Breast epithelium (tissue), 4 donors: Measurements from ENCODE around the gene CIPC. TPM values are rescaled to one million over a fixed set of nuclear protein-coding genes. Genes with fewer than 3 reads are reported as not detected.

Experiments used
- DNase-seq, 2 donors: peaks; one replicate each; pipeline ENCODE4 v3.0.0-alpha.2; 2019; ENCODE audit warnings: low spot score in 2 of 2
- H3K27ac ChIP-seq, 2 donors: fragments of 200-600 bp; sonication (generic) in 1 of 2; one replicate each; pipeline ENCODE4 v1.5.1; 2016 to 2019; ENCODE audit warnings: mild to moderate bottlenecking in 1 of 2
- H3K27me3 ChIP-seq, 2 donors: fragments of 200-600 bp; sonication (generic) in 1 of 2; one replicate each; pipeline versions ENCODE4 v1.5.1 to v1.6.0; 2017 to 2019; ENCODE audit warnings: control low read depth in 1 of 2, mild to moderate bottlenecking in 1 of 2
- H3K36me3 ChIP-seq: fragments of 200-600 bp; one replicate; pipeline ENCODE4 v1.5.1; 2019
- H3K4me1 ChIP-seq, 2 donors: fragments of 200-600 bp; sonication (generic); one replicate each; pipeline ENCODE4 v1.5.1; 2016 to 2019; ENCODE audit warnings: control low read depth in 1 of 2
- H3K4me3 ChIP-seq, 3 donors: fragments of 200-600 bp; sonication (generic); 1 replicate in 2 of 3; 2 replicates in 1 of 3; pipeline ENCODE4 v1.5.1; 2016 to 2019; ENCODE audit warnings: mild to moderate bottlenecking in 3 of 3, moderate library complexity in 2 of 3
- H3K9me3 ChIP-seq, 2 donors: fragments of 200-600 bp; sonication (generic) in 1 of 2; one replicate each; pipeline ENCODE4 v1.5.1; 2016 to 2019; ENCODE audit warnings: control low read depth in 1 of 2
- CTCF ChIP-seq, 3 donors: fragments of 450-650 bp; IDR thresholded peaks; one replicate each; pipeline ENCODE4 v1.5.1; 2016 to 2017; ENCODE audit warnings: antibody characterized with exemption in 3 of 3, mild to moderate bottlenecking in 3 of 3, moderate library complexity in 3 of 3
- POLR2A ChIP-seq: fragments of 450-650 bp; IDR thresholded peaks from one replicate; pipeline ENCODE4 v1.6.1; 2016; ENCODE audit warnings: antibody characterized with exemption, mild to moderate bottlenecking, moderate library complexity
- POLR2AphosphoS5 ChIP-seq, 3 donors: sonication (generic); formaldehyde crosslinking; IDR thresholded peaks; one replicate each; pipeline ENCODE4 v1.6.1; 2017; ENCODE audit warnings: antibody characterized with exemption in 3 of 3
- intact Hi-C: fragments of 100-400 bp; cut with DNase I; formaldehyde crosslinking; loops from one replicate; pipeline ENCODE4 v1.15.1; 2023; ENCODE audit warnings: low total_unique reads
- total RNA-seq, 3 donors: library from RNA; depleted of rRNA; stranded (reverse); fragments of >200 nt; gene quantifications; one replicate each; pipeline ENCODE4 v1.1.0, GENCODE V29; 2016

CIPC gene
- 10 to 100 TPM; 40.6 to 64.8 (median 50.7) TPM for total RNA-seq

- TF ChIP-seq CTCF (IDR thresholded peaks at IDR 0.05) = peak in 2 of 3 donors; percentile 36 to 49
- peak; percentile 67 to 93 (median 79) for TF ChIP-seq POLR2AphosphoS5 (IDR thresholded peaks at IDR 0.05)
- peak; percentile 83 for TF ChIP-seq POLR2A
- Histone ChIP-seq H3K9me3 (no peaks in the 10 kb centered on the region), H3K27me3 (no peaks in the 10 kb centered on the region), H3K27ac (peak within 1 kb of the TSS; percentile 97 to 99), H3K36me3 (no peaks in the 10 kb centered on the region), H3K4me1 (peaks cover 6 to 7% of the 10 kb centered on the region in 2 donors), H3K4me3 (peak within 1 kb of the TSS; percentile 79 to 94 (median 93))
- DNase-seq = peak; percentile 100
- intact Hi-C loops = no loop called here
These were observed at the start of gene CIPC for GRCh38 chr14:77097700-77098528. CIPC (plus strand) TSS chr14:77098258; CDS start chr14:77105709, 7,451 bp downstream.

- peak in 1 of 2 donors; percentile 90 for DNase-seq
- TF ChIP-seq POLR2AphosphoS5 (IDR thresholded peaks at IDR 0.05) (peak in 2 of 3 donors; percentile 13 to 68), POLR2A (no peak)
- Histone ChIP-seq H3K27ac (peak overlapping the region; percentile 82 to 91), H3K4me1 (peaks cover 7 to 12% of the 10 kb centered on the region in 2 donors), H3K36me3 (no peaks in the 10 kb centered on the region), H3K9me3 (no peaks in the 10 kb centered on the region), H3K27me3 (no peaks in the 10 kb centered on the region), H3K4me3 (peak overlapping the region in 1 of 3 donors; percentile 11)
- intact Hi-C loops = loop anchor here (10.0 kb wide), 1 partner anchor 136 kb away; no protein-coding TSS in a partner anchor
These were observed 46.9 kb upstream of the CIPC start for GRCh38 chr14:77051116-77051515.

- H3K4me1 ChIP-seq = peaks cover 5 to 7% of the 10 kb centered on the region in 2 donors
- H3K4me3 ChIP-seq = no peak overlapping the region
- intact Hi-C loops = loop anchor here (10.0 kb wide), 1 partner anchor 138 kb away; no protein-coding TSS in a partner anchor
- peak overlapping the region; percentile 82 to 91 for H3K27ac ChIP-seq
- no peaks in the 10 kb centered on the region for H3K36me3 ChIP-seq
- H3K27me3 ChIP-seq = no peaks in the 10 kb centered on the region
- no peak for TF ChIP-seq CTCF (IDR thresholded peaks at IDR 0.05)
- TF ChIP-seq POLR2AphosphoS5 (IDR thresholded peaks at IDR 0.05) = no peak
- no peak for TF ChIP-seq POLR2A
- H3K9me3 ChIP-seq = no peaks in the 10 kb centered on the region
- DNase-seq = peak in 1 of 2 donors; percentile 51
These were observed 45.6 kb upstream of the CIPC start for GRCh38 chr14:77052281-77053044.

- DNase-seq = peak in 1 of 2 donors; percentile 63
- H3K27ac ChIP-seq = peak overlapping the region; percentile 82 to 91
- peaks cover 5 to 7% of the 10 kb centered on the region in 2 donors for H3K4me1 ChIP-seq
- no peak overlapping the region for H3K4me3 ChIP-seq
- TF ChIP-seq CTCF (IDR thresholded peaks at IDR 0.05) (peak; percentile 61 to 91 (median 91)), POLR2AphosphoS5 (IDR thresholded peaks at IDR 0.05) (peak in 1 of 3 donors; percentile 24), POLR2A (no peak)
- intact Hi-C loops = loop anchor here (10.0 kb wide), 1 partner anchor 138 kb away; no protein-coding TSS in a partner anchor
- H3K36me3 ChIP-seq = no peaks in the 10 kb centered on the region
- H3K9me3 ChIP-seq = no peaks in the 10 kb centered on the region
- H3K27me3 ChIP-seq = no peaks in the 10 kb centered on the region
These were observed 44.8 kb upstream of the CIPC start for GRCh38 chr14:77053046-77053841.

- TF ChIP-seq CTCF (IDR thresholded peaks at IDR 0.05) (no peak), POLR2A (no peak), POLR2AphosphoS5 (IDR thresholded peaks at IDR 0.05) (no peak)
- intact Hi-C loops = loop anchor here (10.0 kb wide), 1 partner anchor 141 kb away; no protein-coding TSS in a partner anchor
- Histone ChIP-seq H3K4me1 (peaks cover 5 to 7% of the 10 kb centered on the region in 2 donors), H3K36me3 (no peaks in the 10 kb centered on the region), H3K27me3 (no peaks in the 10 kb centered on the region), H3K9me3 (no peaks in the 10 kb centered on the region), H3K4me3 (no peak overlapping the region), H3K27ac (peak overlapping the region; percentile 21 to 26)
- no peak for DNase-seq
These were observed 42.8 kb upstream of the CIPC start for GRCh38 chr14:77055306-77055705.
